Measurements from ENCODE around the gene STMN3. TPM values are rescaled to one million over a fixed set of nuclear protein-coding genes. Genes with fewer than 3 reads are reported as not detected.

Gene STMN3
- total RNA-seq, 1 donor from 2014 or later, result 112 TPM

DNA sequence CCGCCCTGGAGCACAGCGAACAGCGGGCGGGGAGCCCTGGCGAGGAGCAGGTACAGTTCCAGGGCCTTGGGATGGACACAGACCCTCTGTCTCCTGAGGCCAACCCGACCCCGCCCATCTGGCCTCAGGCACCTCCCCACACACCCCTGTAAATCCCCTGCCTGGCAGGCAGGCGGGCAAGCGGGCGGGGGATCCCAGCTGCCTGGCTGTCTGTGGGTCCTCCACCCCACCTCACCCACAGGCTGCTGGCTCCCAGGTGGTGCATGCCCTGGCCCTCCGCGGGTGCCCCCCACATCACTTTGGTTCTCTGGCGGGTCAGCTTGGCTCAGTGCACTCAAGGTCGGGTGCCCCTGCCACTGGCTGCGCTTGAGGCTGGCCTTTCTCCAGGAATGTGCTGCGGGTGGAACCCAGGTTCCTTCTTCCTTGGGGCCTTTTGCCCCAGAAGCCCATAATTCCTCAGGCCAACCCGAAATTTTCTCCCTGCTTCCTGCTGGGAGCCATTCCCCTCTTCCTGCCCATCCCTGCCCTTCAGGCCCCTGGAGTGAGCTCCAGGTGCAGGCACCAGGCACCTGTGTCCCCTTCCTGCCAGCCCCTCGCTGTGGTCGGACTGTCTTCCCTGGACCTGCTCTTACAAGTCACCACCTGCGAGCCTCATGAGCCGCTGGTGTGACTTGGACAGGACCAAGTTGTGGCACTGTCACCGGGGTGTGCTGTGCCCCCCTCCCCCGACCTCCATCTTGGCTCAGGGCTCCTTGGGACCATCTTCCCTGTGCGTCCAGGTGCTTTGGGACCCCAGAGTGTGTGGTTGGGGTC is 37.9 kb upstream of the STMN3 start:
- TF ChIP-seq, protein P1, sequence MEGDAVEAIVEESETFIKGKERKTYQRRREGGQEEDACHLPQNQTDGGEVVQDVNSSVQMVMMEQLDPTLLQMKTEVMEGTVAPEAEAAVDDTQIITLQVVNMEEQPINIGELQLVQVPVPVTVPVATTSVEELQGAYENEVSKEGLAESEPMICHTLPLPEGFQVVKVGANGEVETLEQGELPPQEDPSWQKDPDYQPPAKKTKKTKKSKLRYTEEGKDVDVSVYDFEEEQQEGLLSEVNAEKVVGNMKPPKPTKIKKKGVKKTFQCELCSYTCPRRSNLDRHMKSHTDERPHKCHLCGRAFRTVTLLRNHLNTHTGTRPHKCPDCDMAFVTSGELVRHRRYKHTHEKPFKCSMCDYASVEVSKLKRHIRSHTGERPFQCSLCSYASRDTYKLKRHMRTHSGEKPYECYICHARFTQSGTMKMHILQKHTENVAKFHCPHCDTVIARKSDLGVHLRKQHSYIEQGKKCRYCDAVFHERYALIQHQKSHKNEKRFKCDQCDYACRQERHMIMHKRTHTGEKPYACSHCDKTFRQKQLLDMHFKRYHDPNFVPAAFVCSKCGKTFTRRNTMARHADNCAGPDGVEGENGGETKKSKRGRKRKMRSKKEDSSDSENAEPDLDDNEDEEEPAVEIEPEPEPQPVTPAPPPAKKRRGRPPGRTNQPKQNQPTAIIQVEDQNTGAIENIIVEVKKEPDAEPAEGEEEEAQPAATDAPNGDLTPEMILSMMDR (conservative IDR thresholded peaks at IDR 0.05; ENCODE audit: low read depth, low read length), result no peak
- no peak overlapping the region for H3K4me3 ChIP-seq (ENCODE audit: low read depth, low read length)
- no peak for DNase-seq (ENCODE audit: low read depth)

DNA sequence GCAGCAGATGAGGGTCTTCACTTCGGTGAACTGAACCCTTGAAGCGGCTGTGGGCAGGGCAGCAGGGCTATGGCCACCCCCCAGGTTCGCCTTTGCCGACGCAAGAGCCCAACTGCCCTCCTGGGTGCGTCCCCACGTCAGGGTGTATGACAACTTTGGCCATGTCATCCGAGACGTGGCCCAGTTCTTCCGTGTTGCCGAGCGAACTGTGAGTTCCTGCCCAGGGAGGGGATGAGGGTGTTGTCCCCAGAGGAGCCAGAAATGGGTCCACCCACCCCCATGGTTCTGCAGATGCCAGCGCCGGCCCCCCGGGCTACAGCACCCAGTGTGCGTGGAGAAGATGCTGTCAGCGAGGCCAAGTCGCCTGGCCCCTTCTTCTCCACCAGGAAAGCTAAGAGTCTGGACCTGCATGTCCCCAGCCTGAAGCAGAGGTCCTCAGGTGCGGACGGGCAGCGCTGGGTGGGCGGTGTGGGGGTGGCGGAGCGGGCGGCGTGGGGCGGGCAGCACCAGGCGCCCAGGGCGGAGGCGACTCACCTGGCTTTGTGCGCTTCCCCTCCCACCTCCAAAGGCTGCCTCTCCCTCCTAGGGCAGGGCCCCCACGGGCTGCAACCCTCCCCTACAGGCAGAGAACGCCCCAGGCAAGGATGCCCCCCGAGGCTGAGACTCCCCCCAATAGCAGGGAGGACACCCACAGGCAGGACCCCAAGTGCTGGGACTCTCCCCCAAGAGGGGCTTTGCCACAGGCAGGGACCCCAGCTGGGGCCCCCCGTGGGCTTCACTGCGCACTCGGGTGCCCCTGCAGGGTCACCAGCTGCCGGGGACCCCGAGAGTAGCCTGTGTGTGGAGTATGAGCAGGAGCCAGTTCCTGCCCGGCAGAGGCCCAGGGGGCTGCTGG is 37.0 kb upstream of the STMN3 start:
- no peak for DNase-seq (ENCODE audit: low read depth)

DNA sequence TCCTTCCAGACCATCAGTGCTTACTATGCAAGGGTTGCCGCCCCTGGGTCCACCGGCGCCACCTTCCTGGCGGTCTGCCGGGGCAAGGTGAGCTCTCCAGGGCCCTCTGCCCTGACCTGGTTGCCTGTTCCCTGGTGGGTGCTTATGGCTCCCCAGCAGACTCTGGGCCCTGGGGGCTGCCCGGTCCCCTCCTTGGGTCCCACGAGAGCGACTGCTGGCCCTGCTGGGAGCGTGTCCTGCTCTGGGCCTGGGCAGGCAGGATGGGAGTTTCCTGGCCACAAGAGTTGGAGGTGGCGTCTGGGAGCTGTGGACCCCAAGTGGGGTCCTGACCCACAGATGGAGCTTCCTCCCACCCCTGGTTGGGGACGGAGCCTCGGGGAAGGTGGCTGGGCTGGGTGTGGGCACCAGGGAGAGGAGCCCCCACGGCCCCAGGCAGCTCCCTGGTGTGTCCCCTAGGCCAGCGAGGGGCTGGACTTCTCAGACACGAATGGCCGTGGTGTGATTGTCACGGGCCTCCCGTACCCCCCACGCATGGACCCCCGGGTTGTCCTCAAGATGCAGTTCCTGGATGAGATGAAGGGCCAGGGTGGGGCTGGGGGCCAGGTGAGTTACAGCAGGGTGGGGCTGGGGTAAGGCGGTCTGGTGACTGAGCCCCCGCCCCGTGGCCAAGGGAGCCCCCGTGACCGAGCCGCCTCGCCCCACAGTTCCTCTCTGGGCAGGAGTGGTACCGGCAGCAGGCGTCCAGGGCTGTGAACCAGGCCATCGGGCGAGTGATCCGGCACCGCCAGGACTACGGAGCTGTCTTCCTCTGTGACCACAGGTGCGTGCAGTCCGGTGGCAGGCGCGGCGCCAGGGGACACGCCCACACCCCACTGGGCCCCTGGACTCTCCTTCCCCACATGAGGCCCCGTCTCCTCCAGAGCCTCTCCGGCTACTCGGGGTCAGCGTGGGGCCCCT is 36.1 kb upstream of the STMN3 start:
- TF ChIP-seq, protein P1 (conservative IDR thresholded peaks at IDR 0.05; ENCODE audit: low read depth, low read length), result no peak
- no peak overlapping the region for H3K4me3 ChIP-seq (ENCODE audit: low read depth, low read length)
- no peak for DNase-seq (ENCODE audit: low read depth)

More for the DNA sequence above, 37.0 kb upstream of the STMN3 start:
- no peak overlapping the region for H3K4me3 ChIP-seq (ENCODE audit: low read depth, low read length)
- TF ChIP-seq, protein P1 (conservative IDR thresholded peaks at IDR 0.05; ENCODE audit: low read depth, low read length), result no peak

DNA sequence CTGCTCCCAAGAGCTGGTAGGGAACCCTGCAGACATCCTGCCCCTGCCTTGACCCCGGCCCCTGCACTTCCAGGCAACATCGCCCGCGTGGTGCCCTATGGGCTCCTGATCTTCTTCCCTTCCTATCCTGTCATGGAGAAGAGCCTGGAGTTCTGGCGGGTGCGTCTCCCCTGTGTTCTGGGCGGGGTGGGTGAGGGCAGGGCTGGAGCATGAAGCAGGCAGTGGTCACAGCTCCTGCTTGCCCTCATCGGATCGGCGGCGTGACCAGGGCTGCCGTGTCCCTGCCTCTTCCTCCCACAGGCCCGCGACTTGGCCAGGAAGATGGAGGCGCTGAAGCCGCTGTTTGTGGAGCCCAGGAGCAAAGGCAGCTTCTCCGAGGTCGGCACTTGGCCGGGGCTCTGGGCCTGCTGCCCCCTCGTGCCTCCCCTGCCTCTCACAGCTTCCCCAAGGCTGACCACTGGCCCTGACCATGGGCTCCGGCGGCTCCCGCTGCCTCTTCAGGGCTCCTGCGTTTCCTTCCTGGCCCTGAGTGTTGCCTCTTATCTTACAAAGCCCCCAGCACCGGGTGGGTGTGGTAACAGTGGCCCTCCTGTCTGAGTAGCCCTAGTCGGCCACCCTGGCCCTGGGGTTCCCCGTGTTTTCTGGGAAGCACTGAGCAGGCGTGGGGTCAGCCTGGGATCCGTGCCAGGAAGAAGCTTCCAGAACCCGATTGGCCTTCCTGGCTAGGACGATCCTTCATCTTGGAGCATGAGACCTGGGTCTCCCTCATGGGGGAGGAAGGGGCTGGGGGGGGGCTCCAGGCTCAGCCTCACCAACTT is 35.2 kb upstream of the STMN3 start:
- no peak overlapping the region for H3K4me3 ChIP-seq (ENCODE audit: low read depth, low read length)
- no peak for DNase-seq (ENCODE audit: low read depth)
- TF ChIP-seq, protein P1 (conservative IDR thresholded peaks at IDR 0.05; ENCODE audit: low read depth, low read length), result no peak

DNA sequence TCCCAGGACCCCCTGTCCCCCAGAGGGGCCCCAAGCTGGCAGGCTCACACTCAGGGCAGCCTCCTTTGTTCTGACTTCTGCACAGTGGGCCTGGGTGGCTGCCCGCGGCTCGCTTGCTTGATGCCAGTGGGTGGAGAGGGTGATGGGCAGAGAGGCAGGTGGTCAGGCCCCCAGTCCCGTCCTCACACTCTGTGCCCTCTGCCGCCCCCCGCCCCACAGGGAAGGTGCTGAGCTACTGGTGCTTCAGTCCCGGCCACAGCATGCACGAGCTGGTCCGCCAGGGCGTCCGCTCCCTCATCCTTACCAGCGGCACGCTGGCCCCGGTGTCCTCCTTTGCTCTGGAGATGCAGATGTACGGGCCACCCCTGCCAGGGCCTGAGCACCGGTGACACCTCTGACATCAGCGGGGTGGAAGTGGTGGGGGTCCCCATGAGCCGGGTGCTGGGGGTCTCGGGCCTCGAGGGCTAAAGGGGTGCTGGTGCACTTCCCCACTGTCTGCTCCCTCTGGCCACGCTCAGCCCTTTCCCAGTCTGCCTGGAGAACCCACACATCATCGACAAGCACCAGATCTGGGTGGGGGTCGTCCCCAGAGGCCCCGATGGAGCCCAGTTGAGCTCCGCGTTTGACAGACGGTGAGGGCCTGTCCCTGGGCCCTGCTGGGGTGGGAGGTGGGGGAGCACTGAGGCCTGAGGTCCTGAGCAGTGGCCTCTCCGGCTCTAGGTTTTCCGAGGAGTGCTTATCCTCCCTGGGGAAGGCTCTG is 34.4 kb upstream of the STMN3 start:
- no peak for DNase-seq (ENCODE audit: low read depth)
- H3K4me3 ChIP-seq (ENCODE audit: low read depth, low read length), result no peak overlapping the region
- TF ChIP-seq, protein P1 (conservative IDR thresholded peaks at IDR 0.05; ENCODE audit: low read depth, low read length), result no peak
